Measurements from ENCODE around the gene SNCAIP.

DNA sequence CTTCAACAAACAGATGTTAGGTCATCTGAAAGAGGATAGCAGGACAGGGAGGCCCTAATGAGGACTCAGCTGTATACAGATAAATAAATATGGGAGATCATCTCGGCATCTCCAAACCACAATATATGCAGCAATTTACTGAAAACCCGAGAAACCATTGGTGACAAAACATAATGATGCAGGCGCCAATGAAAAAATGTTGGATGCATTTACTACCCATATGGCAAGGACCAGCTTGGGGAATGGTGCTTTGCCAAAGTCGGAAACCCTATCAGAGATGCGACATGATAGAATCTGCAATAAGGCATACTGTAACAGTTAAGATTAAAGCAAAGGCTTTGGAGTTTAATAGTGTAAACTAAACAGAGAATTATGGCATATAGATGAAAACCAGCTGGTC, 92.0 kb downstream of the SNCAIP start:
- TF ChIP-seq POLR2A (IDR thresholded peaks at IDR 0.05): no peak
- TF ChIP-seq, protein P1, sequence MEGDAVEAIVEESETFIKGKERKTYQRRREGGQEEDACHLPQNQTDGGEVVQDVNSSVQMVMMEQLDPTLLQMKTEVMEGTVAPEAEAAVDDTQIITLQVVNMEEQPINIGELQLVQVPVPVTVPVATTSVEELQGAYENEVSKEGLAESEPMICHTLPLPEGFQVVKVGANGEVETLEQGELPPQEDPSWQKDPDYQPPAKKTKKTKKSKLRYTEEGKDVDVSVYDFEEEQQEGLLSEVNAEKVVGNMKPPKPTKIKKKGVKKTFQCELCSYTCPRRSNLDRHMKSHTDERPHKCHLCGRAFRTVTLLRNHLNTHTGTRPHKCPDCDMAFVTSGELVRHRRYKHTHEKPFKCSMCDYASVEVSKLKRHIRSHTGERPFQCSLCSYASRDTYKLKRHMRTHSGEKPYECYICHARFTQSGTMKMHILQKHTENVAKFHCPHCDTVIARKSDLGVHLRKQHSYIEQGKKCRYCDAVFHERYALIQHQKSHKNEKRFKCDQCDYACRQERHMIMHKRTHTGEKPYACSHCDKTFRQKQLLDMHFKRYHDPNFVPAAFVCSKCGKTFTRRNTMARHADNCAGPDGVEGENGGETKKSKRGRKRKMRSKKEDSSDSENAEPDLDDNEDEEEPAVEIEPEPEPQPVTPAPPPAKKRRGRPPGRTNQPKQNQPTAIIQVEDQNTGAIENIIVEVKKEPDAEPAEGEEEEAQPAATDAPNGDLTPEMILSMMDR (IDR thresholded peaks at IDR 0.05): no peak

All from stomach (tissue), 4 donors.